SH-SY5Y (cell line): ENCODE results near the gene RSU1.

Experiments
- GATA2 ChIP-seq: IDR thresholded peaks from 2 replicates; pipeline ENCODE4 v1.6.1; 2011; ENCODE audit warnings: mild to moderate bottlenecking, low read depth, low read length
- GATA3 ChIP-seq: IDR thresholded peaks from 2 replicates; pipeline ENCODE4 v1.6.1; 2011; ENCODE audit warnings: low read depth, mild to moderate bottlenecking, low read length, moderate library complexity

GRCh38 chr10:16609211-16609610, 208.0 kb downstream of the RSU1 start:
- TF ChIP-seq GATA2 (no peak), GATA3 (no peak)
